GM13977 (cell line): ENCODE data around the gene OGFRL1.
"Not testable (repeated sequence)": the region's sequence is repeated elsewhere in the genome, so short reads cannot be mapped to it uniquely, and the experiment has no call there.

Experiments used
- DNase-seq: peaks from one replicate; pipeline ENCODE4 v3.0.0; 2012; ENCODE audit warnings: low spot score
- in situ Hi-C: fragments of 300-500 bp; cut with MboI; formaldehyde crosslinking; loops from one replicate; pipeline ENCODE4 v1.12.0; 2022; ENCODE audit warnings: low sequenced_read_pairs, low pct_unique_long_range_greater_than_20kb, mixed read lengths, inconsistent platforms; ENCODE audit not compliant: unreplicated experiment
- TF ChIP-seq, protein P1 (sequence below): IDR thresholded peaks from 2 replicates; pipeline ENCODE4 v1.5.1; 2012; ENCODE audit warnings: mild to moderate bottlenecking, control low read depth; ENCODE audit not compliant: insufficient read depth; ENCODE audit errors: extremely low read depth, missing control alignments

The OGFRL1 gene

DNA sequence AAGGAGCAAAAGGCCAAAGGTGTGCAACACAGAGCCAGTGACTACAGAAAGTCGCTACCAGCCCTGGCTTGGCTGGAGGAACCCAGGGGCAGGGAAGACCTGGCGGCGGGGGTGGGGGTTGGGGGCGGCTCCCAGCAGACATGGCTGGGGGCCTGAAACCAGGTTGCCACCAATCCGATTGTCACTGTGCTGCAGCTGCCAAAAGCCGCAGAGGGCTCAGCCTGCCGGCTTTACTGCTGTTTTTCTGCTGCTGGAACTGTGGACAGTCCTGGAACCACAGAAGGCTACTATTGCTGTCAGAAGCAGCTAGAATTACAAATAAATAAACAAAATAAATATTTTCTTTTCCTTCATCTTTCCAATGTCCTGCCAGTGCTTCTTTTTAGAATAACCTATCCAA lies 25.7 kb upstream of the OGFRL1 start:
- TF ChIP-seq, protein P1, sequence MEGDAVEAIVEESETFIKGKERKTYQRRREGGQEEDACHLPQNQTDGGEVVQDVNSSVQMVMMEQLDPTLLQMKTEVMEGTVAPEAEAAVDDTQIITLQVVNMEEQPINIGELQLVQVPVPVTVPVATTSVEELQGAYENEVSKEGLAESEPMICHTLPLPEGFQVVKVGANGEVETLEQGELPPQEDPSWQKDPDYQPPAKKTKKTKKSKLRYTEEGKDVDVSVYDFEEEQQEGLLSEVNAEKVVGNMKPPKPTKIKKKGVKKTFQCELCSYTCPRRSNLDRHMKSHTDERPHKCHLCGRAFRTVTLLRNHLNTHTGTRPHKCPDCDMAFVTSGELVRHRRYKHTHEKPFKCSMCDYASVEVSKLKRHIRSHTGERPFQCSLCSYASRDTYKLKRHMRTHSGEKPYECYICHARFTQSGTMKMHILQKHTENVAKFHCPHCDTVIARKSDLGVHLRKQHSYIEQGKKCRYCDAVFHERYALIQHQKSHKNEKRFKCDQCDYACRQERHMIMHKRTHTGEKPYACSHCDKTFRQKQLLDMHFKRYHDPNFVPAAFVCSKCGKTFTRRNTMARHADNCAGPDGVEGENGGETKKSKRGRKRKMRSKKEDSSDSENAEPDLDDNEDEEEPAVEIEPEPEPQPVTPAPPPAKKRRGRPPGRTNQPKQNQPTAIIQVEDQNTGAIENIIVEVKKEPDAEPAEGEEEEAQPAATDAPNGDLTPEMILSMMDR, result no peak
- in situ Hi-C loops, result no loop called here
- no peak for DNase-seq

DNA sequence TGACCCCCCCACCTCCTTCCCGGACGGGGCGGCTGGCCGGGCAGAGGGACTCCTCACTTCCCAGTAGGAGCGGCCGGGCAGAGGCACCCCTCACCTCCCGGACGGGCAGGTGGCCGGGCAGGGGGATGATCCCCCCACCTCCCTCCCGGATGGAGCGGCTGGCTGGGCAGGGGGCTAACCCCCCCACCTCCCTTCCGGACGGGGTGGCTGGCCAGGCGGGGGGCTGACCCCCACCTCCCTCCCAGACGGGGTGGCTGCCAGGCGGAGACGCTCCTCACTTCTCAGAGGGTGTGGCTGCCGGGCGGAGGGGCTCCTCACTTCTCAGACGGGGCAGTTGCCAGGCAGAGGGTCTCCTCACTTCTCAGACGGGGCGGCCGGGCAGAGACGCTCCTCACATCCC lies 22.2 kb upstream of the OGFRL1 start:
- DNase-seq, in situ Hi-C loops: not testable (repeated sequence)

DNA sequence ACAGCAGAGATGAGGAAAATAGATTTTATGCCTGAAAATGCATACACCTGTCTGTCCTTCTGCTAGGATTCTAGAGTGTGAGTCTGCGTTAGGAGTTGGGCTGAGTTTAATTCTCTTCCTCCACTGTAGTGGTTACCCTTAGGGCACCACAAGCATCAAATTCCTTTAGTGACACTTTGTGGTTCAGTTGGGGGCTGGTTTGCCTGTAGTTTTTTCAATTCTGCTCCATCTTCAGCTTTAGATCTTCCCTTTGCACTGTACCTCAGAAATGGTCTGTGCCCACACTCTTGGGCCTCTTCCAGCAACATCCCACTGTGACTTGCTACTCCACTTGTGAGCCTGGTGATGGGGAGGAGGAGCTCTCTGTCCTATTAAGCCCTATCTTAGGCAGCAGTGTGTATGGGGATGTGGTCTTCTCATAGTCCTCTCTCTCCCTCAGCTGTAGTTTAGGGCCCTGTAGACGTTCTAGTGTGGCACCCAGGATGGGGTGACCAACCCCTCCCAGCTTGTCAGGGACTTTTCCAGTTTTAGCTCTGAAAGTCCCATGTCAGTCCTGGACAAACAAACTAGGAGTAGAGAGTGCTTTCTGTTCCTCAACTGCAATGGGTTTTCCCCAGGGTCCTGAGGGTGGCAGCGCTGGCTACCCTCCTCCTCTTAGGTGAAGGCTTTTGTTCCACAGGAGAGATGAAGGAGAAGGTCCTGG lies 19.7 kb upstream of the OGFRL1 start:
- TF ChIP-seq, protein P1, result no peak
- in situ Hi-C loops, result no loop called here
- no peak for DNase-seq

DNA sequence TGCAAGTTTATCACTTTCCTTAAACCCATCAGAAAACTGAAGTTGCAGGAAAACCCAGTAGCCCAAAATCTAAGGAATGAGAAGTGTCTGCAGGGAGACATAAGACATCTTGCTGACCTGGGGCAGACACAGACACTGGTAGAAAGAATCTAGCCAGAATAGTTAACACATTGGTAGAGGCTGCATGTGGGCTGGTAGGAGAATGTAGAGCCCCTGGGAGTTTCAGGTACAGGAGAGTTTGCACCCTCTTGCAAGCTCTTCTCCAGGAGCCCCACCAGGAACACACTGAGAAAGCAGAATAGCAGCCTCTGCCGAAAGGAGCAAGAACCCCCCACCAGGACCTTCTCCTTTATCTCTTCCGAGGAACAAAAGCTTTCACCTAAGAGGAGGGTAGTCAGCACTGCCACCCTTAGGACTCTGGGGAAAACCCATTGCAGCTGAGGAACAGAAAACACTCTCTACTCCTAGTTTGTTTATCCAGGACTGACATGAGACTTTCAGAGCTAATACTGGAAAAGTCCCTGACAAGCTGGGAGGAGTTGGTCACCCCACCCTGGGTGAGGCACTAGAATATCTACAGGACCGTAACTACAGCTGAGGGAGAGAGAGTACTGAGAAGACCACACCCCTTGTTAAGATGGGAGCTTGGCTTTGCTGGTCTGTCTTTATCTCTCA lies 10.5 kb upstream of the OGFRL1 start:
- in situ Hi-C loops, result no loop called here
- TF ChIP-seq, protein P1, result no peak
- no peak for DNase-seq

DNA sequence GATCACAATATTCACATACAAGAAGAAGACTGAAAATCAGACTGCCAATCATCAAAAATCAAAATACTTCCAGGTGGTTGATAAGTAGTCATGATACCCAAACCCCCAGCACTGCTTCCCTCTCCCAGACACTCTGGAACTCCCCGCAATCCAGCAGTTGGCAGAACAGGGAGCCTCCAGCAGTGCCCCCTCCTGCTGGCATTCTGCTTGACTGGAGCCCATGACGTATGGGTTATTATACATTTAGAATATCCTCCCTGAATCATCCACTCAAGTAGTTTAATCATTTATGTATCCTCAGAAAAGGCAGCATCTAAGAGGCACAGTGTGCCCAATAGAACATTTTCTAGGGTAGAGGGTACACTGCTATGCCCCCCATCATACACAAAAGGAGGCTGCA lies 9.3 kb upstream of the OGFRL1 start:
- no peak for DNase-seq
- in situ Hi-C loops, result no loop called here
- TF ChIP-seq, protein P1, result no peak

DNA sequence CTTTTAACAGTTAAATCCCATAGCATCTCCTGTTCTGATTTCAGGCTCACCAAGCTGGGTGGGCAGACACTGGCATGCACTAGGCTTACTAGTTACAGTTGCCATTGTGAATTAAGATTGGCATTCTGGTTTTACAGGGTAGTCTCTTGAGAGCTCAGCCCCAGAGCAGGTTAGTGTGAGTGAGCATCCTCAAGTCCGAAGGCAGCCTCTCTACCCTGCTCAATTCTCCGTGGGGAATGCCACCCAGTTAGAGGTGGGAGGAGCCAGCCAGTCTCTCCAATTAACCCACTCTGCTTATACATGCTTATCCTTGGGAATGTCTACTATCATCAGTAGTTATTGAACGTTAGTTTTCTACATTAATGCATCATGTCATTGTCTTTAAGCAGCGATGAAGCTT lies 8.9 kb upstream of the OGFRL1 start:
- TF ChIP-seq, protein P1, result no peak
- in situ Hi-C loops, result no loop called here
- no peak for DNase-seq

DNA sequence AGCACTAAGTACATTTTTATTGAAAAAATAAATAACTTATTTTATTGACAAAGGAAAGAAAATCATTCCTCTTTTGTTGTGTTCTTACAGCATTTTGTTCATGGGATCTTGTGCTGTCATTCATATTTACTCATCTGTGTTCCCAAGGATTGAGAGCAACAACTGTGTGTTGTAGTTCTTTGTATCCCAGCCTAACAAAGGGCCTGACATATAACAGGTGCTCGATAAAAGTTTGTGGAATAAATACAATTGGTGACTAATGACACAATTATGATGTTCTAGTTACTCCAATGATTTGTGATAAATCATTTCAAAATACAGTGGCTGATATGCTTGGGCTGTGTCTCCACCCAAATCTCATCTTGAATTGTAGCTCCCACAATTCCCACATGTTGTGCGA lies 7.9 kb upstream of the OGFRL1 start:
- DNase-seq, result no peak
- TF ChIP-seq, protein P1, result no peak
- in situ Hi-C loops, result no loop called here
